Measurements from ENCODE around the gene RFX5. TPM values are rescaled to one million over a fixed set of nuclear protein-coding genes. Genes with fewer than 3 reads are reported as not detected.

RFX5 gene
- total and polyA plus RNA-seq, 2 donors (not counting 3 experiments of a cell fraction or from before 2014, with no cell fraction given), result 23.5 to 52.8 TPM

GRCh38 chr1:151344291-151344690 lies 2.8 kb downstream of the RFX5 start:
- no peak for TF ChIP-seq GATA2 (IDR thresholded peaks at IDR 0.05; ENCODE audit: insufficient read depth, insufficient read length, low read depth, low read length)
- no peak for TF ChIP-seq POLR2AphosphoS5 (IDR thresholded peaks at IDR 0.05; ENCODE audit: insufficient read depth, low read depth, low read length)
- no peak for TF ChIP-seq MYC (IDR thresholded peaks at IDR 0.05; ENCODE audit: low read depth, low read length)
- no peak for TF ChIP-seq FOS (IDR thresholded peaks at IDR 0.05; ENCODE audit: borderline replicate concordance, insufficient read depth, low read length)
- no peak for TF ChIP-seq CTCF (IDR thresholded peaks at IDR 0.05; ENCODE audit: extremely low read depth in 1 of 2, insufficient read depth in 1 of 2, low read depth in 1 of 2, low read length in 2 of 2)
- TF ChIP-seq MAX (IDR thresholded peaks at IDR 0.05; ENCODE audit: insufficient read depth, insufficient read length), result no peak
- TF ChIP-seq JUN (IDR thresholded peaks at IDR 0.05; ENCODE audit: borderline replicate concordance, insufficient read depth, insufficient read length, low read depth), result no peak
- no peak for TF ChIP-seq EZH2 (IDR thresholded peaks at IDR 0.05; ENCODE audit: borderline replicate concordance, low read depth, low read length, severe bottlenecking)
- TF ChIP-seq POLR2A (IDR thresholded peaks at IDR 0.05; ENCODE audit: low read depth, low read length), result no peak
- no peaks in the 10 kb centered on the region for H3K27me3 ChIP-seq (ENCODE audit: control insufficient read depth in 2 of 2, insufficient read depth in 2 of 2, low read length in 2 of 2)
- FAIRE-seq (no peak), DNase-seq (ENCODE audit: low read depth, low spot score) (no peak)
- POLR2A ChIA-PET, result interaction anchor here (0.8 kb wide), 1 partner anchor 32 kb away, joined by 3 read pairs; no protein-coding TSS in a partner anchor
- no peak overlapping the region for H2AFZ ChIP-seq (ENCODE audit: low read depth, low read length)
- dilution Hi-C loops (cut with MboI; ENCODE audit: extremely low pct_ligation_motif_present, low sequenced_read_pairs), result no loop called here
- H3K9me3 ChIP-seq (replicated peaks; ENCODE audit: control insufficient read depth, insufficient read depth, low read length), result no peaks in the 10 kb centered on the region
- peaks cover 3 to 16% of the 10 kb centered on the region in 2 experiments for H3K36me3 ChIP-seq (ENCODE audit: control insufficient read depth in 2 of 2, extremely low read depth in 1 of 2, insufficient read depth in 2 of 2, low read length in 2 of 2)
- H3K9ac ChIP-seq (replicated peaks; ENCODE audit: extremely low read depth, insufficient read depth, low read length), result no peak overlapping the region
- no peaks in the 10 kb centered on the region for H4K20me1 ChIP-seq (replicated peaks; ENCODE audit: control insufficient read depth, extremely low read depth, insufficient read depth, low read length)
- no peak overlapping the region for H3K27ac ChIP-seq (ENCODE audit: insufficient read depth, low read depth, low read length)
- no peak overlapping the region for H3K4me3 ChIP-seq (replicated peaks in 1 of 3; ENCODE audit: insufficient read depth in 1 of 3, low read depth in 1 of 3, low read length in 3 of 3)
- peaks cover 4% of the 10 kb centered on the region for H3K79me2 ChIP-seq (ENCODE audit: control insufficient read depth, insufficient read depth, low read length)
- H3K4me1 ChIP-seq (ENCODE audit: control insufficient read depth, extremely low read depth, insufficient read depth, low read length), result peaks cover 14% of the 10 kb centered on the region
- intact Hi-C loops (cut with micrococcal nuclease), result loop anchor here (10.0 kb wide), 1 partner anchor 239 kb away; no protein-coding TSS in a partner anchor
- H3K4me2 ChIP-seq (ENCODE audit: insufficient read depth, low read length), result no peak overlapping the region
- no peaks in the 10 kb centered on the region for H3K9me1 ChIP-seq (replicated peaks; ENCODE audit: control insufficient read depth, extremely low read depth, insufficient read depth, low read length)
- CTCF ChIA-PET, result interaction anchor here (14.4 kb wide), 1 partner anchor 40 kb away, joined by 674 read pairs; no protein-coding TSS in a partner anchor
- BruUV-seq (replicated peaks), result no TSS peak

All from endothelial cell of umbilical vein (primary cell).